ENCODE measurements around the gene EFNA5. TPM values are rescaled to one million over a fixed set of nuclear protein-coding genes. Genes with fewer than 3 reads are reported as not detected.

Gene EFNA5
- total RNA-seq, 4 donors from 2014 or later = 2.4 to 9.2 (median 3.9) TPM

DNA sequence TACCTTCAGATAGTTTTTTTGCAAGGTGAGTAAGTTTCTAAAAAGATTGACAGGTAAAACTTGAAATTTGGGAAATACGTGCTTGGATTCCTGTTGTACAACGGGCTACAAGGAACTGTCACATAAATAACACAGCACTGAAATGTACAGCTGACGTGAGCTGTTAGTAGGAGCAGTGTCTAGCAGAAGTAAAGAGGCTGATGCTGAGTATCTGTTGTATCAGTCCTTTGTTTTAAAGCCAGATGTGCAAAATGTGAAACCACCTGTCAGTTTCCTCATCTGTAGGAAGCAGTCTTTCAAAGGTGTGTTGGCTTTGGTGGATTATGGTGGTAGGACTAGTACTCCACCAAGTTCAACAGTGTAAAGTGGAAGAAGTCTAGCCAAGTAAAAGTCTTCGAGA, 122.3 kb downstream of the EFNA5 start:
- no peak overlapping the region for H3K27ac ChIP-seq
- H3K9me3 ChIP-seq = no peaks in the 10 kb centered on the region
- H3K36me3 ChIP-seq = no peaks in the 10 kb centered on the region
- no peaks in the 10 kb centered on the region for H3K27me3 ChIP-seq
- TF ChIP-seq EP300 (IDR thresholded peaks at IDR 0.05) (no peak), CTCF (IDR thresholded peaks at IDR 0.05) (no peak), POLR2AphosphoS5 (IDR thresholded peaks at IDR 0.05) (no peak), POLR2A (IDR thresholded peaks at IDR 0.05) (no peak)
- H3K4me1 ChIP-seq = peaks cover 3 to 16% (median 4%) of the 10 kb centered on the region in 3 donors
- WGBS, 2 donors (ENCODE audit: low coverage in 1 of 2) = 88 to 93% methylated on average over 3 to 4 of the region's 4 CpGs
- ATAC-seq = no peak
- no peak overlapping the region for H3K4me3 ChIP-seq

DNA sequence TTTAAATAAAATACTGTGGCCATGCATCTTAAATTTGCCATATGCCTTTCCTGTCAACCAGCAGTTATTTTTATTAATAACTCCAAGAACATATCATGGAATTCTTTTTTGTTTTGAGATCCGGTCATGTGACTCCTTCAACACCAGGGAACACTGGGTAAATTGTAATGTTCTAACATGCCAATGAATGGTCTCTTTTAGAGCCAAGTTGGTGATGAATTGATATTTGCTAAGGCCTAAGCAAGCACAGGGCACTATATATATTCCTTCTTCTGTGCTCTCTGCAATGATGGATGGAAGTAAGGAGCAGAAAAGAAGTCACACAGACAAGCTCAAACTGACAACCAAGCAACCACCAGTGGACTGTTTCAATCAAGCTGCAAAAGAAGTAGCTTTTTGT, 124.0 kb downstream of the EFNA5 start:
- 25 to 60% methylated on average over 1 of the region's 1 CpG for WGBS, 2 donors (ENCODE audit: low coverage in 1 of 2)
- TF ChIP-seq CTCF (IDR thresholded peaks at IDR 0.05) (no peak), EP300 (IDR thresholded peaks at IDR 0.05) (no peak), POLR2A (IDR thresholded peaks at IDR 0.05) (no peak), POLR2AphosphoS5 (IDR thresholded peaks at IDR 0.05) (no peak)
- H3K4me1 ChIP-seq = peaks cover 3 to 33% (median 6%) of the 10 kb centered on the region in 3 donors

DNA sequence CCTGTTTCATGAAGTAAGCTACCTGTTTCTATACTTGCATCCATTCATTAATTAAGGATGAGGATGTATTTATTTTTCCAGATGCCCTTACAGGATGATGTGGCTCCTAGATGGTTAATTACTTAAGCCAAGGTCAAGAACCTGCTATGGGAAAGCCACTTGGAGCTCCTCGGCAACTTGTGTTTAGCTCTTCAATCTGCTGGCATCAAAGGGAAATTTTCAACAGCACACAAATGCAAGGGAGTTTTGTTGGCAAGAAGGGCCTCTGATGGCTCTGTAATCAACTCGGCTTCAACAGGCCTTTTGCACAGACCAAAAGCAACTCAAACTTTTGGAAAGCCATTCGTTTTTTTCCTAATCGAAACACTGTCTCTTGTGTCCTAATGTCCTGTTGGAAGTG, 125.3 kb downstream of the EFNA5 start:
- no peak overlapping the region for H3K27ac ChIP-seq
- WGBS, 2 donors (ENCODE audit: low coverage in 1 of 2) = 47 to 57% methylated on average over 4 of the region's 4 CpGs
- H3K9me3 ChIP-seq = no peaks in the 10 kb centered on the region
- no peak overlapping the region for H3K4me3 ChIP-seq
- H3K4me1 ChIP-seq = peaks cover 3 to 36% (median 6%) of the 10 kb centered on the region in 3 donors
- TF ChIP-seq POLR2AphosphoS5 (IDR thresholded peaks at IDR 0.05) (no peak), CTCF (IDR thresholded peaks at IDR 0.05) (no peak), EP300 (IDR thresholded peaks at IDR 0.05) (no peak), POLR2A (IDR thresholded peaks at IDR 0.05) (no peak)
- no peaks in the 10 kb centered on the region for H3K27me3 ChIP-seq
- no peaks in the 10 kb centered on the region for H3K36me3 ChIP-seq
- ATAC-seq = no peak

More for the DNA sequence above, 124.0 kb downstream of the EFNA5 start:
- H3K27ac ChIP-seq = no peak overlapping the region
- H3K36me3 ChIP-seq = no peaks in the 10 kb centered on the region
- H3K27me3 ChIP-seq = no peaks in the 10 kb centered on the region
- no peak for ATAC-seq
- no peak overlapping the region for H3K4me3 ChIP-seq
- H3K9me3 ChIP-seq = no peaks in the 10 kb centered on the region

- Histone ChIP-seq H3K9me3 (no peaks in the 10 kb centered on the region), H3K36me3 (no peaks in the 10 kb centered on the region), H3K27me3 (no peaks in the 10 kb centered on the region), H3K4me1 (peaks cover 3 to 36% (median 6%) of the 10 kb centered on the region in 3 donors), H3K27ac (no peak overlapping the region), H3K4me3 (no peak overlapping the region)
- TF ChIP-seq POLR2A (IDR thresholded peaks at IDR 0.05) = no peak
- TF ChIP-seq EP300 (IDR thresholded peaks at IDR 0.05) = no peak
- TF ChIP-seq POLR2AphosphoS5 (IDR thresholded peaks at IDR 0.05) = no peak
- no peak for TF ChIP-seq CTCF (IDR thresholded peaks at IDR 0.05)
- no peak for ATAC-seq
- WGBS, 2 donors (ENCODE audit: low coverage in 1 of 2) = 85 to 97% methylated on average over 5 to 6 of the region's 6 CpGs
Observed at GRCh38 chr5:107544967-107545366, 125.8 kb downstream of the EFNA5 start.

DNA sequence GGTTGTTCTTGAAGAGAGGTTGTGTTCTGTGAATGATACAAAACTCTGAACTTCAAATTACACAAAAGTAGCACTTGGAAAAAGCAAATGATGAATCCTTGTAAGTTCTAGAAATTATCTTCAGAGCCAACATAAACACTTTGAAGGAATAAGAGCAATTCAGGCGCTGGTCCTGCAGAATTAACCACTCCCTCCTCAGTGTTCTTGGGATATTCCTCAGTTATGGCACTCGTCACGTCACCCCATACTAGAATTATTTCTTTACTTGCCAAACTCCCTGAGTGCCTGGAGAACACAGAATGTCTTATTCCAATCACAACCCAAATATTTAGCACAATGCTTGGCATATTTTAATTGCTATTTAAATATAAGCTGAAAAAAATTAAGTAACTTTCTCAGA, 126.3 kb downstream of the EFNA5 start:
- H3K27ac ChIP-seq = peak overlapping the region in 2 of 4 donors; percentile 25 to 55
- TF ChIP-seq POLR2A (IDR thresholded peaks at IDR 0.05) (no peak), CTCF (IDR thresholded peaks at IDR 0.05) (no peak), POLR2AphosphoS5 (IDR thresholded peaks at IDR 0.05) (peak; percentile 6), EP300 (IDR thresholded peaks at IDR 0.05) (no peak)
- no peaks in the 10 kb centered on the region for H3K27me3 ChIP-seq
- no peak overlapping the region for H3K4me3 ChIP-seq
- no peaks in the 10 kb centered on the region for H3K36me3 ChIP-seq
- H3K9me3 ChIP-seq = no peaks in the 10 kb centered on the region
- 29 to 37% methylated on average over 2 to 3 of the region's 3 CpGs for WGBS, 2 donors (ENCODE audit: low coverage in 1 of 2)
- H3K4me1 ChIP-seq = peaks cover 3 to 36% (median 6%) of the 10 kb centered on the region in 3 donors
- ATAC-seq = no peak

Data from gastroesophageal sphincter (tissue), 4 donors.